GM19023 (cell line): ENCODE measurements around the gene PATE1.

Experiments
- ATAC-seq: cut with Tn5 transposase; IDR thresholded peaks from one replicate; pipeline ENCODE4 v1.9.1; 2021; ENCODE audit warnings: mild to moderate bottlenecking, moderate library complexity; ENCODE audit not compliant: unreplicated experiment

Gene PATE1

DNA sequence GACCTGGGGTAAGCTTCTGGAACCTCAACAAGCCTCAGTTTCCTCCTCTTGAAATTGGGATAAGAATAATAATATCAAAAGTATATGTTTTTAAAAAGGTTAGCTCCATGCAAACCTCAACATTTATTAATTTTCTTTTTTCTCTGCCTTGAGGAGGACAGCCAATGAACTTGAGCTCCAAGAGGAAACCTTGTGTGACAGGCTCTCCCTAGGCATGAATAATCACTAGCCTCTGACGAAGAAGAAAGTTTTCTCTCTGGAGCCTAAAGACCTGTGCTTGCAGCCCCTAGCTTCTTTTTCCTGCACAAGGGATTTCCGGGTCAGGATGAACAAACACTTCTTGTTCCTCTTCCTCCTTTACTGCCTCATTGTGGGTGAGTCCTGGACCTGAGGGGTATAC, 41.7 kb downstream of the PATE1 start, which contains the start of gene PATE3:
Gene PATE3, plus strand, starts transcription at position 301 of the 400 bp plus-strand sequence. Its CDS starts 25 bp downstream, at position 326.
- ATAC-seq = no peak

GRCh38 chr11:125790825-125791224, 44.7 kb downstream of the PATE1 start:
- ATAC-seq = no peak

GRCh38 chr11:125797641-125798040, 51.6 kb downstream of the PATE1 start:
- ATAC-seq = no peak
